ENCODE results near the gene PLD4. TPM values are rescaled to one million over a fixed set of nuclear protein-coding genes. Genes with fewer than 3 reads are reported as not detected.

PLD4 gene
- total RNA-seq, 2 donors from 2014 or later: 0.30 TPM; not detected in 1

- Mint-ChIP-seq H3K4me3 (no peak overlapping the region), H3K36me3 (ENCODE audit: insufficient read depth in 2 of 2) (no peaks in the 10 kb centered on the region), H3K4me1 (ENCODE audit: low read depth) (no peaks in the 10 kb centered on the region), H3K9me3 (no peaks in the 10 kb centered on the region), H3K27me3 (ENCODE audit: low read depth) (peaks cover 16% of the 10 kb centered on the region), H3K27ac (no peak overlapping the region)
- no peak for DNase-seq
- ATAC-seq (replicated peaks in 1 of 2): no peak
Observed at GRCh38 chr14:104919993-104920315, 4.7 kb upstream of the PLD4 start.

DNA sequence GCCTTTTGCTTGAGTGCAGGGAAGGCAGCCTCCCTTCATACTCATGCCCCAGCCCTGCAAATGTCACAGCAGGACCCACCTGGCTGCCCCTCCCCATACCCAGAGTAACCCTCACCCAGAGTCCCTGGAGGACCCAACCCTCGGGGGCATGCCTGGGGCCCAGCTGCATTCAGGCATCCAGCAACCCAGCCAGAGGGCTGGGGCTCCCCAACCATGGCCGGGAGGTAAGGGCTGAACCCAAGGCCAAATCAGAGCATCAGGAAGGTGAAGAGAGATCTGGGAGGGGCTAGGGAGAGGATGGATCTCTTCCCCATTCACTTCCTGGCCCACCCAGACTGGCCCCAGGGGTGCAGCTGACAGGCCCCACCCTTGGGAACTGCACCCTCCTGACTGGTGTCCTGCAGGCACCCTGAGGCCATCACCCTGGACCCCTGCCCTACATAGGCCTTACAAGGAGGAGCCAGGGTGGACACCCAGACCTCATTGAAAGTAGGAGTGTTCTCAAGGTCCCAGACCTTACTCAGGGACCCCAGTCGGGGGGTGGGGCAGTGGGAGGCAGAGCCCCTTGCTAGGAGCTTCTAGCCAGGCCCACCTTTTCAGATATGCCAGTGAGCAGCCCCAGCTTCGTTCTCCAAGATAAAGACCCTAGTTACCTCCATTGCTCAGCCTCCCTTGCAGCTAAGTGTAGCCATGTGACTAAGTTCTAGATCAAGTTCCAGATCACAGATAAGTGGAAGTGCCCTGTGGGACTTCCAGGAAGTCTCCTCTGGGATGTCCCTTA is 849 bp upstream of the PLD4 start:
- no peak overlapping the region for H3K27ac Mint-ChIP-seq
- H3K27me3 Mint-ChIP-seq (ENCODE audit: low read depth): no peaks in the 10 kb centered on the region
- H3K4me1 Mint-ChIP-seq (ENCODE audit: low read depth): peaks cover 5% of the 10 kb centered on the region
- no peaks in the 10 kb centered on the region for H3K9me3 Mint-ChIP-seq
- ATAC-seq (replicated peaks in 1 of 2): no peak
- DNase-seq: no peak
- no peak overlapping the region for H3K4me3 Mint-ChIP-seq
- H3K36me3 Mint-ChIP-seq (ENCODE audit: insufficient read depth in 2 of 2): no peaks in the 10 kb centered on the region

DNA sequence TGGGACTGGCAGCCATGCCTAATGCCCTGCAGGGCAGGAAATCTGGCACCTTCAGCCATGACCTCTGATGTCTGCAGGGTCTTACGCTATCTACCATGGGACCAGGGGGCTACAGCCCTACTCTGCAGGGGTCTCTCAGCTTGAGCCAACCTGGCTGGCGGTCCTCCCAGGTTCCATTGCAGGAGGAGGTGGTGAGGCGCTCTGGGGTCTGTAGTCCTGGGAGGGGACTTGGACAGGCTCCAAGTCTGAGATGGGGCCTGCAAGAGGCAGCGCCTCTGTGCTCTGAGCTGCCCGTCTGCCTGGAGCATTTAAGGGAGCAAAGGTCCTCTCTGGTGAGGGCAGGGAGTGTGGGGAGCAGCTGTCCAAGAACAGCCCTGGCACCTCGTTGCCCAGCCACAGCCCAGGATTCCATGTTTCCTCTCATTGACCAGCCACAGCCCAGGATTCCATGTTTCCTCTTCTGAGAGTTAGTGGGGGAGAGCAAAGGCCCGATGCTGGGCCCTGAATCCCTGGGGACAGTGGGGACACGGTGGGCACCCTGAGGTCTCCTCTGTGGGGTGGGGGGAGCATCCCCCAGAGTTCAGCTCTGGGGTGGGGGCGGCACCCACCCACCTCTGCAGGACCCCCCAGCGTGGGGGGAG is 655 bp downstream of the PLD4 start:
- Mint-ChIP-seq H3K4me3 (no peak overlapping the region), H3K27ac (no peak overlapping the region), H3K36me3 (ENCODE audit: insufficient read depth in 2 of 2) (no peaks in the 10 kb centered on the region), H3K9me3 (no peaks in the 10 kb centered on the region), H3K27me3 (ENCODE audit: low read depth) (no peaks in the 10 kb centered on the region), H3K4me1 (ENCODE audit: low read depth) (peaks cover 5% of the 10 kb centered on the region)
- ATAC-seq (replicated peaks in 1 of 2) (no peak), DNase-seq (no peak)

GRCh38 chr14:104925855-104926609 is 1.4 kb downstream of the PLD4 start:
- no peak overlapping the region for H3K27ac Mint-ChIP-seq
- no peaks in the 10 kb centered on the region for H3K27me3 Mint-ChIP-seq (ENCODE audit: low read depth)
- ATAC-seq (replicated peaks in 1 of 2) (no peak), DNase-seq (no peak)
- H3K36me3 Mint-ChIP-seq (ENCODE audit: insufficient read depth in 2 of 2): no peaks in the 10 kb centered on the region
- H3K4me1 Mint-ChIP-seq (ENCODE audit: low read depth): peaks cover 5% of the 10 kb centered on the region
- H3K9me3 Mint-ChIP-seq: no peaks in the 10 kb centered on the region
- H3K4me3 Mint-ChIP-seq: no peak overlapping the region

- Mint-ChIP-seq H3K36me3 (ENCODE audit: insufficient read depth in 2 of 2) (no peaks in the 10 kb centered on the region), H3K27me3 (ENCODE audit: low read depth) (no peaks in the 10 kb centered on the region), H3K4me1 (ENCODE audit: low read depth) (peaks cover 5% of the 10 kb centered on the region), H3K4me3 (no peak overlapping the region), H3K9me3 (no peaks in the 10 kb centered on the region), H3K27ac (no peak overlapping the region)
- no peak for DNase-seq
- ATAC-seq (replicated peaks in 1 of 2): peak in 1 of 2 donors; percentile 56
Observed at GRCh38 chr14:104926619-104927431, 2.1 kb downstream of the PLD4 start.

DNA sequence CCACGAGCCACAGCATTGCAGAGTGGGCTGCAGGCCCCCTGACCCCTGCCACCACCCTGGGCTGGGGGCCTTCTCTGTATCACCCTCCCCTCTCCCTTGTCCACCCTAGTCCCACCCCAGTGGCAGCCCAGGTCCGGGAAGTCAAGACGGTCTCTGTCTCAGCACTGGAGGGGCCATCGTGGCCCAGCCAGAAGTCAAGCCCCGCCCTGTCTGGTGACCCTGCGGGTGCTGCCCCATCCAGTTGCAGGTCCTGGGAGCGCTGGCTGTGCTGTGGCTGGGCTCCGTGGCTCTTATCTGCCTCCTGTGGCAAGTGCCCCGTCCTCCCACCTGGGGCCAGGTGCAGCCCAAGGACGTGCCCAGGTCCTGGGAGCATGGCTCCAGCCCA is 2.7 kb downstream of the PLD4 start:
- H3K9me3 Mint-ChIP-seq: no peaks in the 10 kb centered on the region
- ATAC-seq (replicated peaks in 1 of 2): no peak
- peaks cover 5% of the 10 kb centered on the region for H3K4me1 Mint-ChIP-seq (ENCODE audit: low read depth)
- H3K36me3 Mint-ChIP-seq (ENCODE audit: insufficient read depth in 2 of 2): no peaks in the 10 kb centered on the region
- H3K27ac Mint-ChIP-seq: no peak overlapping the region
- DNase-seq: no peak
- H3K4me3 Mint-ChIP-seq: no peak overlapping the region
- no peaks in the 10 kb centered on the region for H3K27me3 Mint-ChIP-seq (ENCODE audit: low read depth)

DNA sequence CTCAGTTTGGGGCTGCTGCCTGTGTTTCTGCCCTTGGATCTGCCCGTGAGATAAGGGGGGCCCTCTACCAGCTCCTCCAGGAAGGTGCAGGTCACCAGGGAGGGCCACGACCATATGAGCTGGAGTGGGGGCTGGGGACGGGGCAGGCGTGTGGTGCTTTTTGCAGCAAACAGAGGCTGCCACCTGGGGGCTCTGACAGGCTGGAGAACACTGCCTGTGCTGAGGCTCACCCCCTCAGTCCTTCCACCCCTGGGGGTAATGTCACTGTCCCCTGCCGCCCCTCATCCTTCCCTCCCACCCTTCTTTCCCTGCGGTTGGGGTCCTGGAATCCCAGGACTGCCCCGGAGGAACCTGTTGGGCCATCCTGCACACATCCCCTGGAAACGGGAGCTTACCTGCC is 3.2 kb downstream of the PLD4 start:
- no peak overlapping the region for H3K4me3 Mint-ChIP-seq
- H3K9me3 Mint-ChIP-seq: no peaks in the 10 kb centered on the region
- no peaks in the 10 kb centered on the region for H3K27me3 Mint-ChIP-seq (ENCODE audit: low read depth)
- no peak for DNase-seq
- H3K4me1 Mint-ChIP-seq (ENCODE audit: low read depth): peaks cover 5% of the 10 kb centered on the region
- no peak overlapping the region for H3K27ac Mint-ChIP-seq
- H3K36me3 Mint-ChIP-seq (ENCODE audit: insufficient read depth in 2 of 2): no peaks in the 10 kb centered on the region
- ATAC-seq (replicated peaks in 1 of 2): no peak

DNA sequence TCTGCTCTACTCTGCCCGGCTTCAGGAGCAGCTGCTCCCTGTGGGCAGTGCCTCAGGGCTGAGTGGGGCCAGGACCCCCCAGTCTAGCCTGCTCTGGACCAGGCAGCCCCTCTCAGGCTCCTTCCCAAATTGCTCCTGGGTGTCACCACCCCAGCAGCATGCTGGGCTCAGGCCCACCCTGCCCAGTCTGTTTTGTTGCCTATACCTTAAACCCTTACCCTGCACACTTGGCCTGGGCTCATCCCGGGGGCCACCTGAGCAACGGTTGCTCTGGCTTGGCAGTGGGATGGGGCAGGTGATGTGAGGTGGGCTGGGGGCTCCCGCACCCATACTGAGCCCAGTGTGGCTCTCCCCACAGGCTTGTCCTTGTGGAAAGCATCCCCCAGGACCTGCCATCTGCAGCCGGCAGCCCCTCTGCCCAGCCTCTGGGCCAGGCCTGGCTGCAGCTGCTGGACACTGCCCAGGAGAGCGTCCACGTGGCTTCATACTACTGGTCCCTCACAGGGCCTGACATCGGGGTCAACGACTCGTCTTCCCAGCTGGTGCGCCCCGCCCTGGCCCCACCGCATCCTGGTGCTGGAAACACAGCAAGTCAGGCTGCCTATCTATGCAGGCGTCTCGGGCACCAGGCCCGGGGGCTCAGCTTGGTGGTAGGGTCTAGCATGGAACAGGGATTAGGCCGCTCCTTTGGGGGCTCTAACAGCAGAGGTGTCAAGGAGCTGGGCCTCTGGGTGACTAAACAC is 3.9 kb downstream of the PLD4 start:
- H3K4me3 Mint-ChIP-seq: no peak overlapping the region

DNA sequence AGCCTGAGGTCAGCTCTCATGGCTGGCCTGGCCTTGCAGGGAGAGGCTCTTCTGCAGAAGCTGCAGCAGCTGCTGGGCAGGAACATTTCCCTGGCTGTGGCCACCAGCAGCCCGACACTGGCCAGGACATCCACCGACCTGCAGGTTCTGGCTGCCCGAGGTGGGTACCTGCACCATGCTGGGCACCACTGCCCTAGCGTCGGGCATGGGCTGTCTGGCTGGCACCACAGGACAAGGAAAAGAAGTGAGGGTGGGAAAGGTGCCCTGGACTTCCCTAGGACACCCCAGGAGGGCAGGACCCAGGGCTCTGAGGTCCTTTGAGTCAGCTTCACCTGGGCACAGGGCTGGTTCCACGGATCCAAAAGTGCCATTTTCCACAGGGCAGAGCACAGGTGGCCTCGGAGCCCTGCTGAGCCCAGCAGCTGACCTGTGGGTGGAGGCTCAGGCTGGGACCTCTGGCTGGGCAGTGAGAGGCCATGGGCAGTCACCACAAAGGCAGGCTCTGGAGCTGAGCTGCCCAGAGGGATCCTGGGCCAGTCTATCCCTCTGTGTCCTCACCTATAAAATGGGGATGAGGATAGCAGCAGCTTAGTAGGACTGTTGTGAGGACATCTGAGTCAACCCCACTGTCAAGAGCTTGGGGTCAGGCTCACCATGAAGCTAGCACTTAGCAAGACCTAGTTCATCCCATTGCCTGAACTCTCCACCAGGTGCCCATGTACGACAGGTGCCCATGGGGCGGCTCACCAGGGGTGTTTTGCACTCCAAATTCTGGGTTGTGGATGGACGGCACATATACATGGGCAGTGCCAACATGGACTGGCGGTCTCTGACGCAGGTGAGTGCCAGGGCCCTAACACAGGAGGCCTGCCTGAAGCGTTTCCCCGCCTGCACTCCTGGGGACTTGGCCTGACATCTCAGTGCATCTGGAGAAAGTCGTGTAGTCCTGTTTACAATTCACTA is 4.9 kb downstream of the PLD4 start:
- no peaks in the 10 kb centered on the region for H3K9me3 Mint-ChIP-seq
- H3K4me3 Mint-ChIP-seq: no peak overlapping the region
- H3K4me1 Mint-ChIP-seq (ENCODE audit: low read depth): peaks cover 7% of the 10 kb centered on the region
- no peak overlapping the region for H3K27ac Mint-ChIP-seq
- H3K27me3 Mint-ChIP-seq (ENCODE audit: low read depth): peaks cover 5% of the 10 kb centered on the region
- ATAC-seq (replicated peaks in 1 of 2): no peak
- no peak for DNase-seq
- H3K36me3 Mint-ChIP-seq (ENCODE audit: insufficient read depth in 2 of 2): no peaks in the 10 kb centered on the region

More for the DNA sequence above, 3.9 kb downstream of the PLD4 start:
- DNase-seq (no peak), ATAC-seq (replicated peaks in 1 of 2) (no peak)
- Mint-ChIP-seq H3K4me1 (ENCODE audit: low read depth) (peaks cover 5% of the 10 kb centered on the region), H3K27me3 (ENCODE audit: low read depth) (no peaks in the 10 kb centered on the region), H3K27ac (no peak overlapping the region), H3K9me3 (no peaks in the 10 kb centered on the region), H3K36me3 (ENCODE audit: insufficient read depth in 2 of 2) (no peaks in the 10 kb centered on the region)

DNA sequence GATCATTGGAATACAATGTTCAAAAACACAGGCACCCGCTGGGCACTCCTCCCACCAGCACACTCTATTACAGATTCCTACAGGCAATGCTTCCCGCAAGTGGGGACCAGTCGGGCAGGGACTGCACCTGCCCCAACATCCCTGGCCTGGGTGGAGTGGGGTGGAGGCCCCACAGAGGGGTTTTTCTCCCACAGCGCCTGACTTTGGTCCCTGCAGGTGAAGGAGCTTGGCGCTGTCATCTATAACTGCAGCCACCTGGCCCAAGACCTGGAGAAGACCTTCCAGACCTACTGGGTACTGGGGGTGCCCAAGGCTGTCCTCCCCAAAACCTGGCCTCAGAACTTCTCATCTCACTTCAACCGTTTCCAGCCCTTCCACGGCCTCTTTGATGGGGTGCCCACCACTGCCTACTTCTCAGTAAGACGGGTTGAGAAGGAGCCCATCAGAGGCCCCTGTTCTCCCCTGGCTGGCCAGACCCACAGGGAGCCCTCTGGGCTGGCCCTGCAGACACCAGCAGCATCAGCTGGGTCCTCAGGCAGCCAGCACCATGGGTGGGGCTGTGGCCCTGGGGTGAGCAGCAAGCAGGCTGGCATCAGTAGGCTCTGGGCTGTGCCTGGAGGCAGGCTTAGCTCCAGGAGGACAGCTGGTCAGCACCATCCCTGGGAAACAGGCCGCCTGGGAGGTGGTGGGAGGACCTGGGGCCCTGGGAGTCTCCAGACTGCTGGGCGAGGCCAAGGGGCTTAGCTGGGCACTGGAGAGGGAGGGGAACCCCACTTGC is 6.0 kb downstream of the PLD4 start:
- H3K27me3 Mint-ChIP-seq (ENCODE audit: low read depth): peaks cover 16% of the 10 kb centered on the region
- ATAC-seq (replicated peaks in 1 of 2) (no peak), DNase-seq (no peak)
- H3K9me3 Mint-ChIP-seq: no peaks in the 10 kb centered on the region
- H3K36me3 Mint-ChIP-seq (ENCODE audit: insufficient read depth in 2 of 2): no peaks in the 10 kb centered on the region
- H3K27ac Mint-ChIP-seq: no peak overlapping the region
- H3K4me1 Mint-ChIP-seq (ENCODE audit: low read depth): peaks cover 10% of the 10 kb centered on the region
- no peak overlapping the region for H3K4me3 Mint-ChIP-seq

GRCh38 chr14:104931304-104931770 is 6.7 kb downstream of the PLD4 start:
- H3K4me1 Mint-ChIP-seq (ENCODE audit: low read depth): peaks cover 8% of the 10 kb centered on the region

More at GRCh38 chr14:104931304-104931770, 6.7 kb downstream of the PLD4 start:
- H3K4me3 Mint-ChIP-seq: no peak overlapping the region
- no peak overlapping the region for H3K27ac Mint-ChIP-seq
- DNase-seq: no peak
- H3K27me3 Mint-ChIP-seq (ENCODE audit: low read depth): peaks cover 17% of the 10 kb centered on the region
- no peaks in the 10 kb centered on the region for H3K9me3 Mint-ChIP-seq
- no peak for ATAC-seq (replicated peaks in 1 of 2)
- no peaks in the 10 kb centered on the region for H3K36me3 Mint-ChIP-seq (ENCODE audit: insufficient read depth in 2 of 2)

Data from activated T-cell treated with anti-CD3 and anti-CD28 coated beads, Interleukin-2, amount 50 U/mL, for 72 hours (primary cell).